WTC11 (cell line): ENCODE results near the gene CDK11B. TPM values are rescaled to one million over a fixed set of nuclear protein-coding genes. Genes with fewer than 3 reads are reported as not detected.

ENCODE experiments used
- ATAC-seq: fragments of 200-7000 bp; cut with Tn5 transposase; 2 replicates; pipeline ENCODE4 v1.10.0; 2021; ENCODE audit warnings: mild to moderate bottlenecking, moderate library complexity
- CTCF ChIA-PET: fragments of 300-600 bp; sonication (Branson Sonifier 250); formaldehyde crosslinking; loops from one replicate; lab custom pipeline; 2021; ENCODE audit warnings: antibody characterized with exemption; lab: Charles Lee
- POLR2A ChIA-PET: fragments of 350-600 bp; sonication (Branson Sonifier 250); formaldehyde crosslinking; loops from one replicate; lab custom pipeline; 2021; ENCODE audit warnings: antibody characterized with exemption; lab: Charles Lee
- DNase-seq: peaks from one replicate; pipeline ENCODE4 v3.0.0; 2021; ENCODE audit warnings: low spot score
- H3K27ac Mint-ChIP-seq: 2 replicates; pipeline ENCODE4 v1.8.0; 2021; ENCODE audit warnings: mixed read lengths
- H3K27me3 Mint-ChIP-seq: 2 replicates; pipeline ENCODE4 v1.8.0; 2021; ENCODE audit warnings: low read depth, mild to moderate bottlenecking, moderate library complexity, mixed read lengths
- H3K36me3 Mint-ChIP-seq: 2 replicates; pipeline ENCODE4 v1.8.0; 2021; ENCODE audit warnings: mixed read lengths
- H3K4me1 Mint-ChIP-seq: 2 replicates; pipeline ENCODE4 v1.8.0; 2022; ENCODE audit warnings: mixed read lengths
- H3K4me3 Mint-ChIP-seq: 2 replicates; pipeline ENCODE4 v1.8.0; 2021; ENCODE audit warnings: mild to moderate bottlenecking, moderate library complexity, mixed read lengths
- H3K9me3 Mint-ChIP-seq: 2 replicates; pipeline ENCODE4 v1.8.0; 2021; ENCODE audit warnings: mixed read lengths
- CREB1 ChIP-seq: sonication (generic); formaldehyde crosslinking; IDR thresholded peaks from 2 replicates; pipeline ENCODE4 v1.8.0; 2023; ENCODE audit warnings: mild to moderate bottlenecking, missing genetic modification reagents
- CREM ChIP-seq: sonication (generic); formaldehyde crosslinking; IDR thresholded peaks from 2 replicates; pipeline ENCODE4 v1.8.1; 2022; ENCODE audit warnings: mild to moderate bottlenecking, missing genetic modification reagents, moderate library complexity
- ELF4 ChIP-seq: sonication (generic); formaldehyde crosslinking; IDR thresholded peaks from 2 replicates; pipeline ENCODE4 v1.8.1; 2022; ENCODE audit warnings: low read depth, mild to moderate bottlenecking, moderate library complexity, missing genetic modification reagents
- ERG ChIP-seq: fragments of 250-450 bp; sonication (Bioruptor Pico); IDR thresholded peaks from 2 replicates; pipeline ENCODE4 v1.8.0; 2021; ENCODE audit warnings: mild to moderate bottlenecking
- FOXP4 ChIP-seq: sonication (generic); formaldehyde crosslinking; IDR thresholded peaks from 2 replicates; pipeline ENCODE4 v1.8.0; 2022; ENCODE audit warnings: mild to moderate bottlenecking, missing genetic modification reagents
- GABPB1 ChIP-seq: sonication (generic); formaldehyde crosslinking; IDR thresholded peaks from 2 replicates; pipeline ENCODE4 v1.8.1; 2023; ENCODE audit warnings: mild to moderate bottlenecking, missing genetic modification reagents
- GTF2I ChIP-seq: fragments of 250-450 bp; sonication (Bioruptor Pico); conservative IDR thresholded peaks from 2 replicates; pipeline ENCODE4 v1.4.0; 2021; ENCODE audit warnings: mild to moderate bottlenecking
- IRF1 ChIP-seq: sonication (generic); formaldehyde crosslinking; IDR thresholded peaks from 2 replicates; pipeline ENCODE4 v1.8.0; 2023; ENCODE audit warnings: missing genetic modification reagents
- IRF2 ChIP-seq: sonication (generic); formaldehyde crosslinking; IDR thresholded peaks from 2 replicates; pipeline ENCODE4 v1.8.0; 2022; ENCODE audit warnings: low read depth, missing genetic modification reagents, borderline replicate concordance
- JAZF1 ChIP-seq: fragments of 250-450 bp; sonication (Bioruptor Pico); IDR thresholded peaks from 2 replicates; pipeline ENCODE4 v1.9.0; 2021; ENCODE audit warnings: moderate library complexity, mild to moderate bottlenecking, inconsistent platforms
- NFATC4 ChIP-seq: fragments of 250-450 bp; sonication (Bioruptor Pico); IDR thresholded peaks from 2 replicates; pipeline ENCODE4 v1.9.0; 2021; ENCODE audit warnings: mild to moderate bottlenecking
- NFYB ChIP-seq: sonication (generic); formaldehyde crosslinking; conservative IDR thresholded peaks from 2 replicates; pipeline ENCODE4 v1.8.0; 2022; ENCODE audit warnings: low read depth, missing genetic modification reagents
- NR1H2 ChIP-seq: sonication (generic); formaldehyde crosslinking; IDR thresholded peaks from 2 replicates; pipeline ENCODE4 v1.9.0; 2021; ENCODE audit warnings: mild to moderate bottlenecking, moderate library complexity, missing genetic modification reagents
- NR3C1 ChIP-seq: sonication (generic); formaldehyde crosslinking; conservative IDR thresholded peaks from 2 replicates; pipeline ENCODE4 v1.8.1; 2023; ENCODE audit warnings: low read depth, mild to moderate bottlenecking, missing genetic modification reagents
- OVOL2 ChIP-seq: fragments of 250-450 bp; sonication (Bioruptor Pico); IDR thresholded peaks from 2 replicates; pipeline ENCODE4 v1.9.0; 2021; ENCODE audit warnings: mild to moderate bottlenecking, borderline replicate concordance
- PRRX2 ChIP-seq: fragments of 250-450 bp; sonication (Bioruptor Pico); IDR thresholded peaks from 2 replicates; pipeline ENCODE4 v1.8.0; 2021; ENCODE audit warnings: mild to moderate bottlenecking
- TP53 ChIP-seq: sonication (generic); formaldehyde crosslinking; IDR thresholded peaks from 2 replicates; pipeline ENCODE4 v1.8.1; 2023; ENCODE audit warnings: mild to moderate bottlenecking, missing genetic modification reagents
- ZBTB43 ChIP-seq: sonication (generic); formaldehyde crosslinking; IDR thresholded peaks from 2 replicates; pipeline ENCODE4 v1.8.1; 2023; ENCODE audit warnings: mild to moderate bottlenecking, missing genetic modification reagents
- ZMAT4 ChIP-seq: fragments of 250-450 bp; sonication (Bioruptor Pico); IDR thresholded peaks from 2 replicates; pipeline ENCODE4 v1.9.0; 2021; ENCODE audit warnings: mild to moderate bottlenecking
- ZNF281 ChIP-seq: sonication (generic); formaldehyde crosslinking; IDR thresholded peaks from 2 replicates; pipeline ENCODE4 v1.8.0; 2023; ENCODE audit warnings: mild to moderate bottlenecking, missing genetic modification reagents
- ZNF416 ChIP-seq: fragments of 250-450 bp; sonication (Bioruptor Pico); IDR thresholded peaks from 2 replicates; pipeline ENCODE4 v1.9.0; 2021; ENCODE audit warnings: mild to moderate bottlenecking, inconsistent platforms
- total RNA-seq: library from RNA; stranded (reverse); gene quantifications from 3 replicates; pipeline ENCODE4 v1.2.3, GENCODE V29; 2021

The CDK11B gene
- total RNA-seq, 1 experiment from 2014 or later, result 41.2 TPM

- DNase-seq (no peak), ATAC-seq (no peak)
- Mint-ChIP-seq H3K36me3 (no peaks in the 10 kb centered on the region), H3K4me3 (no peak overlapping the region; the same call in 1 of the 2 replicates), H3K27me3 (peaks cover 6% of the 10 kb centered on the region), H3K4me1 (peaks cover 2% of the 10 kb centered on the region; the same call in 1 of the 2 replicates), H3K9me3 (no peaks in the 10 kb centered on the region), H3K27ac (no peak overlapping the region)
- ChIA-PET POLR2A (interaction anchor here (0.6 to 1.8 kb wide), 2 partner anchors 13 to 254 kb away, joined by 4 to 7 read pairs; partner anchors contain the start of gene MIB2), CTCF (interaction anchor here (0.7 to 2.2 kb wide), 11 partner anchors 8 to 281 kb away, joined by 3 to 30 read pairs (median 6); partner anchors contain the start of gene MIB2)
- TF ChIP-seq IRF1 (CRISPR knock-in tag) (no peak), NR3C1 (no peak), ZBTB43 (CRISPR knock-in tag) (no peak), ERG (CRISPR knock-in tag) (no peak), OVOL2 (no peak), ELF4 (CRISPR knock-in tag) (no peak), GTF2I (CRISPR knock-in tag) (no peak), ZNF281 (CRISPR knock-in tag) (no peak), IRF2 (CRISPR knock-in tag) (no peak), JAZF1 (CRISPR knock-in tag) (no peak), FOXP4 (CRISPR knock-in tag) (no peak), CREB1 (no peak), ZMAT4 (no peak), CREM (CRISPR knock-in tag) (no peak)
These were observed 30.7 kb downstream of the CDK11B start for GRCh38 chr1:1627829-1628753.

- H3K27ac Mint-ChIP-seq, result no peak overlapping the region
- H3K27me3 Mint-ChIP-seq, result peaks cover 6% of the 10 kb centered on the region
- ATAC-seq (no peak), DNase-seq (no peak)
- H3K4me3 Mint-ChIP-seq, result no peak overlapping the region
- H3K4me1 Mint-ChIP-seq, result peaks cover 2% of the 10 kb centered on the region; the same call in 1 of the 2 replicates
- no peak for TF ChIP-seq GABPB1 (CRISPR knock-in tag)
- no peak for TF ChIP-seq NFYB (CRISPR knock-in tag)
- TF ChIP-seq TP53 (CRISPR knock-in tag), result no peak
- TF ChIP-seq PRRX2 (CRISPR knock-in tag), result no peak
- TF ChIP-seq NR1H2 (CRISPR knock-in tag), result no peak
- no peak for TF ChIP-seq ZNF416
- TF ChIP-seq NFATC4 (CRISPR knock-in tag), result no peak
- no peaks in the 10 kb centered on the region for H3K9me3 Mint-ChIP-seq
- no peaks in the 10 kb centered on the region for H3K36me3 Mint-ChIP-seq
- ChIA-PET POLR2A (no interaction called here), CTCF (interaction anchor here (1.6 kb wide), 1 partner anchor 39 kb away, joined by 6 read pairs; no protein-coding TSS in a partner anchor)
These were observed 31.5 kb downstream of the CDK11B start for GRCh38 chr1:1627261-1627828.
